CD4-positive, alpha-beta T cell treated with Interleukin-4 for 4 hours (primary cell): Measurements from ENCODE around the gene PALMD.

Experiments used
- DNase-seq: peaks from one replicate; pipeline ENCODE4 v3.0.0-alpha.2; 2020

Gene PALMD, protein sequence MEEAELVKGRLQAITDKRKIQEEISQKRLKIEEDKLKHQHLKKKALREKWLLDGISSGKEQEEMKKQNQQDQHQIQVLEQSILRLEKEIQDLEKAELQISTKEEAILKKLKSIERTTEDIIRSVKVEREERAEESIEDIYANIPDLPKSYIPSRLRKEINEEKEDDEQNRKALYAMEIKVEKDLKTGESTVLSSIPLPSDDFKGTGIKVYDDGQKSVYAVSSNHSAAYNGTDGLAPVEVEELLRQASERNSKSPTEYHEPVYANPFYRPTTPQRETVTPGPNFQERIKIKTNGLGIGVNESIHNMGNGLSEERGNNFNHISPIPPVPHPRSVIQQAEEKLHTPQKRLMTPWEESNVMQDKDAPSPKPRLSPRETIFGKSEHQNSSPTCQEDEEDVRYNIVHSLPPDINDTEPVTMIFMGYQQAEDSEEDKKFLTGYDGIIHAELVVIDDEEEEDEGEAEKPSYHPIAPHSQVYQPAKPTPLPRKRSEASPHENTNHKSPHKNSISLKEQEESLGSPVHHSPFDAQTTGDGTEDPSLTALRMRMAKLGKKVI

DNA sequence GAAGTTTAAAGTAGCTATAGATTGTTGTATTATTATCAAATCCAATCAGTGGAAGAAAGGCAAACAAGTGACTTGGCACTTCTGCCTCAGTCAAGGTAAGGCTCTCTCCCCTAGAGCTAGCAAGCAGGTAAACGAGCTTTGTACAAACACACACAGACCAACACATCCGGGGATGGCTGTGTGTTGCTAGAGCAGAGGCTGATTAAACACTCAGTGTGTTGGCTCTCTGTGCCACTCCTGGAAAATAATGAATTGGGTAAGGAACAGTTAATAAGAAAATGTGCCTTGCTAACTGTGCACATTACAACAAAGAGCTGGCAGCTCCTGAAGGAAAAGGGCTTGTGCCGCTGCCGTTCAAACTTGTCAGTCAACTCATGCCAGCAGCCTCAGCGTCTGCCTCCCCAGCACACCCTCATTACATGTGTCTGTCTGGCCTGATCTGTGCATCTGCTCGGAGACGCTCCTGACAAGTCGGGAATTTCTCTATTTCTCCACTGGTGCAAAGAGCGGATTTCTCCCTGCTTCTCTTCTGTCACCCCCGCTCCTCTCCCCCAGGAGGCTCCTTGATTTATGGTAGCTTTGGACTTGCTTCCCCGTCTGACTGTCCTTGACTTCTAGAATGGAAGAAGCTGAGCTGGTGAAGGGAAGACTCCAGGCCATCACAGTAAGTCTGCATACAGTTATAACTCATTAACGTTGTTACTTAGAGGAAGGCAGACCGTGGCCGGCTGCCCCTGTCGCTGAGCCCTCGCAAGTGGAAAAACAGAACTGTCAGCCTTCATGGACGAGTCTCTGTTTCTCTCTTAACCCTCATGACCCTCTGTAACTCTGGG lies at the start of gene PALMD:
PALMD (plus strand) TSS at position 415 of the 833 bp plus-strand sequence; CDS start at position 620, 205 bp downstream.
- DNase-seq = no peak

DNA sequence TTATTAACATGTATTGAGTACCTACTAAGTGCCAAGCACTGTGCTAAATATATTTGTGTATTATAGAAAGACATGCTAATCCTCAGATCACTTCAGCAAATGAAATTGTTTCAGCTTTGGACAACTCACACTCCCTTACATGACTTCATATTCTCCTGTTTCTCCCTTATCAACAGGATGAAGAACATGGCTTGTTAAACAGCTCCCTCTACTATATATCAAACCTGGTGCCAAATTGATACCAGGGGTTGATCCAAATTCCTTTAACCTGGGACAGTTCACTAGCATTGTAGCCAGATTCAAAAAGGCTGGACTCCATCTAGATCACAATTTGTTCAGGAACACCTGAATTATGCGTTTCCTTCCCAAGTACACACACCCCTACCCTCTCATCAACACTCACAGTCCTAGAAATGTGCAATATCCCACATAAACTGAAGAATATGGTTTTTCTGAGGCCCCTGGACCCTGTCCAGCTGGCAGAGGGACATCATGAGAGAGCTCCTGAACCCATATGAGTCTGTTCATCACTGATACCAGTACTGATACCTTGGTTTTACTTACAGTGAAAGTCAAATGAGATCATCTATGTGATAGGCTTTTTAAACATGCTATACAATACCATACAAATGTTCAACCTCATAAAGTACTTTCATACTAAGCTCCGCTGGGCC lies 47.0 kb upstream of the PALMD start:
- DNase-seq = no peak

DNA sequence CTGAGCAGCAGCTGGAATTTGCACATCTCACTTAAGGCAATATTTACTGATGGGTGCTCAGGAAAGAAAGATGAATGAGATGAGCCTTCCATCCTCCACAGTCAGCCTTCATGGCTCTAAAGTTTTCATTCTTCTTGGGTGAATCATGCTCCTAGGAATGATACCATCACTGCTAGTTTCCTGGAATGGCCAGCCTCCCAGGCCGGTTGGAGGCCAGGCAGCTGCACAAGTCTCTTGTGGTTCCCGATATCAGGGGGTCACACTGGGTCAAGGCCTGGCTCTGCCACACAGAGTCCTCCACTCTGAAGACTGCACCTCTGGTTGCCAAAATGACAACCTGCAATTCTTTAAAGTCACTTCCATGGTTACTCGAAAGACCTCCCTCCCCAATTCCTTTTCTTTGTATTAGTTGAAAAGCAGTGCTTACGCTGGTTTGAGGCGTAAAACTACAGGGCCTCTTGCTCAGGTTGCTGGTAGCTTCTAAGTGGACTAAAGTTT lies 46.2 kb upstream of the PALMD start:
- no peak for DNase-seq

DNA sequence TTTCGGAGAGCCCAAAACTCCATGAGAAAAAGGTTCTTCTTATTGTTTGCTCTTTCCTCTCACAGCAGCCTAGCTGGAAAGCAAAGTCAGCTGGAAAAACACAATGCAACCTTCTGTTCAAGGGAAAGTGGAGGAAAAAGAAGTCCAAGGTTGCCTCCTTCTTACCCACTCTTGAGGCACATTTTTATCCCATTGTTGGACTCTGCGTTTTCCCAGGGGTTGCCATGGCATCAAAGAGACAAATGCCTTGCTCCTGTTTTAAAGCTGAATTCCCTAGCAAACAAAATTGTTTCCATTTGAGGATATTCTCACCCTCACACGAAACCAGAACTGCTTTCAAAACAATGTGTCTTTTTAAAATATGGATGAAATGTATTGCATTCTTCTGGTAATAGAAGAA lies 45.1 kb upstream of the PALMD start:
- no peak for DNase-seq

DNA sequence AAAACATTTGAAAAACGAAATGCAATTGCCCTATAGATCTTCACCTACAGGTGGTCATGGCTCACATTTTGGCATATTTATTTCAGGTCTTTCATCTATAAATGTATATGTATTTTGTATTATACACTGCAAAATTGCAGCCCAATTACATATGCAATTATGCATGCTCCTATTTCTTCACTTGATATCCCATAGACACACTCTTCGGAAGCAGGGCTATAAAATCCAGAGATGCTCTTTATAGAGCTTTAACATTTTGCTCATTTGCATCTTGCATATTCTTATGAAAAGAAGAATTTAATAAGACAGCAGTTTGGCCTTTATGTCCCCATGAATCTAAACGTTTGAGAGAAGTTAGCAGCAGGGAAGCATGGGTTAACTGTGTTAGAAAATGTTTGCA lies 44.7 kb upstream of the PALMD start:
- no peak for DNase-seq

DNA sequence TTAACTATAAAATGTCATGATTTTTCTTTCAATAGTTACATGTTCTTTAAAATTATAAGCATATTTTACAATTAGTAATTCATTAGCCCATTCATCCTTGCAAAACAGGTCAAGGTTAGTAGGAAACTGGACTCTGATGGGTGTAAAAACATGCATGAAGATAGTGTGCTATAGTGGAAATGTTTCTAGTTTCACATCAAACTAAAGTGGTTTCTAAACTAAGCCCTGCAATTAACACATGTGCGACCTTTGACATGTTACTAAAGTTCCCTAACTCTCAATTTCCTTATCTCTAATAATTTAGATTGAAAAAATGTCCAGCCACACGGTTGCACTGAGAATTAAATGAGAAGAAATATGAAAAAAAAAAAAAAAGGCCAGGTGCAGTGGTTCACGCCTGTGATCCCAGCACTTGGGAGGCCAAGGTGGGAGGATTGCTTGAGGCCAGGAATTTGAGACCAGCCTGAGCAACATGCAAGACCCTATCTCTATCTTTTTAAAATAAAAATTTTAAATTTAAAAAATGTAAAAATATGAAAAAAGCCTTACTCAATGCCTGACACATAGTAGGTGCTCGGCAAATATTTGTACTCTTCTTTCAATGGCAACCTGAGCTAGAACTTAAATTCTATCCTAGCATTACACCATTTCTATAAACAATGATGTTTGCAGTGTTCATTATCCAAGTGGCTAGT lies 44.1 kb upstream of the PALMD start:
- DNase-seq = no peak

DNA sequence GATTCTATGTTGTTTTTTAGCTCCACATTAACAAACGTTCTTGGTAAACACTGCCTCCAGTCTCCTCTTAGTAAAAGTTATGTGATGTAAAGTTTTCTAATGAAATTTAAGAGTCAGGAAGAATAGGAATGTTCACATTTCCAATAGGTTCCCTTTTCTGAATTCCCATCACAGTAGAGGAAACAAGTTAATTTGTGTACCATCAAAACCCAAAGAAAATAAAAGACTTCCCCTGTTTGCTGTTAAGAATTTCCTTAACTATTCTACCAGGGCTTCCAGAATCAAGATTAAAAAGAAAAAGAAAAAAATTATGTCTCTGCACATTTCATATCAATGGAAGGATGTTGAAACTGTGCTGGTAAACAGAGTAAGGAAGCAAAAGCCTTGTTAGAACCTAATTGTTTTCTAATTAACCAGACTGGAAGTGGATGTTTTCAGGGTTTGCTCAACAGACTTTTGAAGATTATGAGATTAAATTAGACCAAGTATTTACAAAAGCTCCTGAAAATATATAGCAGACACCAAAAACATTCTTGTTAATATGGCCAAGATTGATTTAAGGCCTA lies 43.4 kb upstream of the PALMD start:
- DNase-seq = no peak

DNA sequence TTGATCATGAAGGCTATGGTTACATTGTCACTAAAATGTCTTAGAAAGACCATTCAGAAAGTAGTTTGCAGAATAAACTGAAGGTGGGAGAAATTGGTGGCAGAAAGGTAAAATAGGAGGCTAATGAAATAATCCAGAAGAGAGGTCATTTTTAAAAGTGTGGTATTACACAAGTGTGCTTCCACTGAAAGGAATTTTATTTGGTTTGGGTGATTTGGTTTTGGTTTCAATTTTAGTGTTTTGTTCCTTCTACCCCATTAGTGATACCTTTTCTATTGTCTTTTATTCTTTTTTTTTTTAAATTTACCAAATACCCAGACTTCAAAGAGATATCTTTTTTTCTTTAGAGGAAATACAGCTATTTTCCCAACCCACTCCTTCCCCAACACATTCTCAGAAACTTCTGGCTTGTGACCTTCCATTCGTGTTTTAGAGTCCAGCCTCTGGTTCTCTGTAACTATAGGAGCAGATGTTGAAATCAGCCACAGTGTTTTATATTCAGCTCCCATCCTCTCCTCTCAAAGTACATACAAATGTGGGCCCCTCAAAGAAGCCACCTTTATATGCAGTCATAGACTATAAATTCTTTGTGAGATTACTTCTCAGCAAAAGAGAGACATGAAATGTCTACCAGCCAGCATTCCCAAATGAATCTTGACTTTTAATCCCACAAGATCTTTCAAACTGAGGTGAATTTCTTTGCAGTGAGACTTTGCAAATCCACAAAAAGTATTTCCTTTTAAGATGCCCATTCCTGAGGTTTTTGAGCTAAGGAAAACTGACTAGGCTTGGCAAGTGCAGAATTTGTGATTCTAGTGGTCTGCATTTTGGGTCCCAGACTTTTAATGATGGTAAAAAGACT lies 42.0 kb upstream of the PALMD start:
- no peak for DNase-seq

DNA sequence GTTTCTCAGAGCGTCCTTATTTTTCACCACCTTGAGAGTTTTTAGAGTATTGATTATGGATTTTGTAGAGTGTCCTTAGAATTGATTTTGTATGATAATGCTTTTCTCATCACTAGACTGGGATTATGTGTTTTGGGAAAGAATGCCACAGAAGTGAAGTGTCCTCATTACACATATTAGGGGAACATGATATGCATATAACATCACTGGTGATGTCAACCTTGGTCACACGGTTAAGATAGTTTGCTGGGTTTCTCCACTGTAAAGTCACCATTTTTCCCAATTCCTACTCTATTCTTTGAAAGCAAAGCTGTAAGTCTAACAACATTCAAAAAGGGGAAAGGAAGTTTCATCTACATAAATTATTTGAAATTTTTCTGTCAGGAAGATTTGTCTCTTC lies 39.6 kb upstream of the PALMD start:
- DNase-seq = no peak

DNA sequence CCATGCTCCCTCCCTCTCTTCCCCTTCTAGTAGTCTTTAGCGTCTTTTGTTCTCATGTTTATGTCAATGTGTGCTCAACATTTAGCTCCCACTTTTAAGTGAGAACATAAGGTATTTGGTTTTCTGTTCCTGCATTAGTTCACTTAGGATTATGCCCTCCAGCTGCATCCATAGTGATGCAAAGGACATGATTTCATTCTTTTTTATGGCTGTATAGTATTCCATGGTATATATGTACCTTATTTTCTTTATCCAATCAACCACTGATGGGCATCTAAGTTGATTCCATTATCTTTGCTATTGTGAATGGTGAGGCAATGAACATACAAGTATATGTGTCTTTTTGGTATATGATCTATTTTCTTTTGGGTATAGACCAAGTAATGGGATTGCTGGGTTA lies 38.3 kb upstream of the PALMD start:
- DNase-seq = no peak

DNA sequence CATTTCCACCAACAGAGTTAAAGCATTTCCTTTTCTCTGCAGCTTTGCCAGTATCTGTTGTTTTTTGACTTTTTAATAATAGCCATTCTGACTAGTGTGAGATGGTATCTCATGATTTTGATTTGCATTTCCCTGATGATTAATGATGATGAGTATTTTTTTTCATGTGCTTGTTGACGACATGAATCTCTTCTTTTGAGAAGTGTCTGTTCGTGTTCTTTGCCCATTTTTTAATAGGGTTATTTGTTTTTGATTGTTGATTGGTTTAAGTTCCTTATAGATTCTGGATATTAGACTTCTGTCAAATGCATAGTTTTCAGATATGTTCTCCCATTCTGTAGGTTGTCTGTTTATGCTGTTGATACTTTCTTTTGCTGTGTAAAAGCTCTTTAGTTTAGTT lies 37.9 kb upstream of the PALMD start:
- DNase-seq = no peak

DNA sequence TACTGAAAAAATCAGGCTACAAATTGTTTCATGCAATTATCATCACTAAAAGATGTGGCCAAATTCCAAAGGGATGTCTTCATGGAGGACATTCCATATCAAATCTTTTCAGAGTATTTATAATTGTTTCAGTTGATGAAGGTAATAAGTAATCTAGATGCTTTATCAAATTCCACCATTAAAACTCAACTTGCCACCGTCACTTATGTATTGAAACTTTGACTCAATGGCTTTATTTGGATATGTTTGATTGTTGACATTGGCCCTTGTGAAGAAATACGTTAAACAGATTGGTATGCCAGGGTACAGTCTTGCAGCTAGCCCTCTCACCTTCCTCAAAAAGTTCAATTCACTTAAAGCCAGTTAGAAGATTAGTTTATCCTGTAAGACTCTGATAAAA lies 32.2 kb upstream of the PALMD start:
- DNase-seq = no peak

DNA sequence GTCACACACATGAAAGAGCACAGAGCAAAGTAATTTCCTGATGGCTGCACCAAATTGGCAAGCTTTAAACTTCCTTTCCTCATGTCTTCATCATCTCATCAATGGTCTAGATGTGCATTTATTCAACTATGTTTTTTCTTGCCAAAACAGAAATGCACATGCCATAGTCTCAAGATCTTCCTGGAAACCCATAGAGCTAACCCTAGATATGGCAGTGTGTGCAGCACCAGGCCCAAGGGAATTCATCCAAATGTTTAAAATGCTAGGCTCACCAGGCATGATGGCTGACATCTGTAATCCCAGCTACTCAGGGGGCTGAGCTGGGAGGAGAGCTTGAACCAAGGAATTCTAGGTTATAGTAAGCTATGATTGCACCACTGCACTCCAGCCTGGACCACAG lies 31.2 kb upstream of the PALMD start:
- DNase-seq = no peak

DNA sequence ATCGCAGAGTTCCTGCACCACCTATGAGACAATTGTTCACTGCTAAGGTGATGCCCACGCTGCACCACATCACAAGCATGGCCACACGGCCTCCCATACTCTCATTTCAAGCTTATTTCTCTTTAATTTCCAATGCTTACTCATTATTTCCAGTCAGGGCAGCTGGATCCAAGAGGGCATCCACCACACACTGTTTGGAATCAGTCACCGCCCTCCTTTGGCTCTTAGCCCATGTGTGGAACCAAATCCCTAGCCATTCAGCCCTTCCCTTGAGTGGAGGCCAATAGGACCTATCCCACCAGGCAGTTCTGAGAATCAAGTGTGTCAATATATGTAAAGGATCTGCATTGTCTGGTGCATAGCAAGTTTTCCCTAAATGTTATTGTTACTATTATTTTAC lies 26.3 kb upstream of the PALMD start:
- DNase-seq = no peak

DNA sequence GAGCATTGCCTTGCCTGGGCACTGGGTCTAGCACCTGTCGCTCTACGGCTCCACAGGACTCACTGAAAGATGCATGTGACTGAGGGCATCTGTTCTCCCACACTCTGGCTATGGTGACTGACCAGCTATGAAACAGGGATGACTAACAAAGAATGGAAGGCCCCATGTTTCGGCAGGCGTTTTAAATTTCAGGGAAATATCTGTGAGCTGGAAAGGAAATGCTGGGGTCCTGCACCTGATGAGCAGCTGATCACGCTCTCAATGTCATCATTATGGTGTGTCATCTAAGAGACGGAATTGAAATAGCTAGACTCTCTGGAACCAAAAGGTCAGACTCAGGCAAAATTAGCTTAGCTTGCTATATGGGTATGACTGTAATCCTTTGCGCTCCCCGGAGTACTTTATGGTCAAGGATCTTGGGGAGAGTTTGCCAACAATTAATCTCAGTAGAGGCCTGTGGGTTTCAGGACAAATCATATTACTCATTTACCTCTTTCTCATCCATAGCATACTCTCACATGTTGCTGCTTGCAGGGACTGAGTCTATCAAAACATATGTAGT lies 24.5 kb upstream of the PALMD start:
- DNase-seq = no peak

DNA sequence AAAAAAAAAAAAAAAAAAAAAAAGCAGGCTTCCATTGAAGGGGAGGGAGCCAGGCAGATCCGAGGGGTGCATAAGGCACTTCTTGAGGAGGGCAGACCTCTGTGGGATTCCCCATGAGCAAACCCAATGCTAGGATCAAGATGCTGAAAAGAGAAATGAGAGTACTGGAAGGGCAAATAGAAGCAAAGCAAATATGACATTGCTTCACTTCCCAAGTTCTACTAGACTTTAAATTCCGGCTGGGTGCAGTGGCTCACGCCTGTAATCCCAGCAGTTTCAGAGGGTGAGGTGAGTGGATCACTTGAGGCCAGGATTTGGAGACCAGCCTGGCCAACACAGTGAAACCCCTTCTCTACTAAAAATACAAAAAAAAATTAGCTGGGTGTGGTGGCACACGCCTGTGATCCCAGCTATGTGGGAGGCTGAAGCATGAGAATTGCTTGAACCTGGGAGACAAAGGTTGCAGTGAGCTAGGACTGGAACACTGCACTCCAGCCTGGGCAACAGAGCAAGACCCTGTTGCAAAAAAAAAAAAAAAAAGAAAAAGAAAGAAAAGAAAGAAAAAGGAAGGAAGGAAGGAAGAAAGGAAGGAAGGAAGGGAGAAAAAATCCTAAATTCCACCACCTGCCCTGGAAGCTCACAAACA lies 23.1 kb upstream of the PALMD start:
- no peak for DNase-seq

DNA sequence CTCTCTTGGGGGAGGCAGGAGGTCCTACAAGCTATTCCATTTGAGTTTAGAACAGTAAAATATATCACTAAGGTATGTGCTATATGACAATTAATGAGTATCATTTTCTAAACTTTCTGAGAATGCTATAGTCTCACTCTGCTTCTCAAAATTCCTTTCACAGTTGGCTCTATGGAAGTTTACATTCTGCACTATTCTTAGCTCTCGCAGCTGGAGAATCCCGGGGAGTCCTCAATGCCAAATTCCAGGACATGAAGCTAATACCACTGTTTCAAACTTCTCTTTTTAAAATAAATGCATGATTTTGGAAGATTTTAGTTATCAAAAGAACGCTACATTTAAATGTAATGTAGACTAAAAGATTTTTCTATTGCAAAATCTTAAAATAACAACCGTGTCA lies 22.4 kb upstream of the PALMD start:
- no peak for DNase-seq

DNA sequence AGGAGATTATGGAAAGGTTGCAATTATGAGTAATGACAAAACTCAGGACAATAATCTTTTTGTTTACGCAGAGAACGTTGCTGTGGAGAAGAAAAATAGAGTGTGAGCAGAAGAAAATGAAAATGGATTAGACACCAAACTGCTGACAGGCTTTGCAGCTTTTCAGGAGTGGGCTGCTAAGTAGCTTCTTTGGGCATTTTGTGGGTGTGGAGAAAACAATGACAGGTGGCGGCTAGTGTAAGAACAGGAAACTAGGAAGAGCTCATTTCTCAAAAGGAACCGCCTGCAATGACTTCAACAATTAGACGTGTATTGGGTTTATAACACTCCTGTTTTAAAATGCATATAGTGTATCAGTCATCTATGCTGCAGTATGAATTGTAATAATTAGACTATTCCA lies 18.3 kb upstream of the PALMD start:
- no peak for DNase-seq

DNA sequence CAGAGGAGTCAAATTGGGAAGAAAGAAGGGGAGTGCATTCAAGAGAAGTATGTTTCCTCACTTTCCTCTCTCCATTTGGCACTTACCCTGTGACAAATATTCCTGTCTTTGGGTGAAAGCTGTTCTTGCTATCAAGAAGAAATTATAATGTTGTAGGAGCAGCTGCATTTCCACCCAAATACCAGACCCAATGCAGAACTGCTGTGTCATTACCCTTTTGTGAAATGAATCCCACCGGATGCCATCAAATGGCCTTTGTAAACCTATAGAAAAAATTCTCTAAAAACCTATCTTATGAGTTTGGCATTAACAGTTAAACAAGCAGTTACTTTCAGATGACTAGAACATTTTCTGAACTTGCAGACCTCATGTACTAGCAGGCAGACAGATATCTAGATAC lies 16.7 kb upstream of the PALMD start:
- DNase-seq = no peak

DNA sequence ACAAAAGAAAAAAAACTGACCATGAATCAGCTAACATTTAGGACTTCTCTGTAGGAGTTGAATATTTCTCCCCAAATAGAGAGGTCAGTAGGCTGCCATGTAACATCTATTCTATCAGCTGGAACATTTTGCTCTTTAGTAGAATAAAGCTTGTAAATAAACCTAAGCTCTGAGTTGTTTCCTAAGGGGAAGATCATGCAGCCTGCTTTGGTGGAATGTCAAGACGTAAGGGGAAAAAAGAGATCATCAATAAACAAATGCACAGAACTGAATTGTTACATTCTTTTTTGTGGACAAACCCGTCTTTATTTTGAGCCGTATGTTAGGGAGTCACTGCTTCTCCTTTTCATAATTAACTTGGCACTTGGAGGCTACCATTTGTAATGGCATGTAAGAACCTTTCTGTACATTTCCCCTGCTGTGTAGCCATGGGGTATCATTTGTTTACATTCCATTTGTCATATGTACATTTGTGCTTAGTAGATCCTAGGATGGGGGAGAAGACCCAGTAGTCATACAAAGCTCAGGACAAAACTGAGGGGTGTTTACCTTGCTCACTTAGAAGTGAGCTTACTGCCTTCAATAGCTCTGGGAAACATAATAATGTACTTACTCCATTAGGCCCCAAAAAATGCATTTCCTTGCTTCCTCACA lies 10.8 kb upstream of the PALMD start:
- no peak for DNase-seq
